HG03565 (cell line): ENCODE measurements around the gene HOTAIR.

Experiments used
- ATAC-seq: cut with Tn5 transposase; IDR thresholded peaks from one replicate; pipeline ENCODE4 v1.9.1; 2021; ENCODE audit warnings: mild to moderate bottlenecking, moderate library complexity; ENCODE audit not compliant: unreplicated experiment

The HOTAIR gene

DNA sequence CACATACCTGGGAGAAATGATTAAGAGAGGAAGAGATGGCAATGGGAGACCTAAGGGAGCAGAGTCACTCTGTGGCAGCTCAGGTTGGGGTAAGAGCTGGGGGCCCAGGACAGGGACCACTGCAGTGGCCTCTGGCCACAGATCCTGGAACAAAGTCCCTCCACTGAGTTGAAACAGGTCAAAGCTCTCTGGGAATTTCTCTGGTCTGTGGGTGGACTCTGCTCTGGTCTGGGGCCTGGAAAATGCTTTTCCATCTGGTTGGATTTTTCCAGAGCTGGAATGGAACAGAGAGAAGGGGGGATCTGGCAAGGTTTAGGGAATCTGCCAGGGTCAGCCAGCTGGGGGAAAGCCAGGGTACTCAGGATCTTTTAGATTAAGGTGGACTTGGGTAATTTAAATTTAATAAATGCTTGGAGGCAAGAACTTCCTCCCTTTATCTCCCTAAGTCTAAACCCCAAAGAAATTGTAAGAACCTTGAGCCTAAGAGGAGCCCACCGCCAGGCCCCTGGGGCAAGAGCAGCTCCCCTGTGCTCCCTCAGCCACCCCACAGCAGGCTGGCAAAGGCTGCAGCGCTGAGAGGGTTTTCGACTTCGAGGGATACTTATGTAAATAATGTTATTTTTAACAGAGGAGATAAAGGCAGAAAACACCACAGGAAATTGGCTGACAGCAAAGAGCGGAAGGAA, 13.9 kb upstream of the HOTAIR start:
- no peak for ATAC-seq

DNA sequence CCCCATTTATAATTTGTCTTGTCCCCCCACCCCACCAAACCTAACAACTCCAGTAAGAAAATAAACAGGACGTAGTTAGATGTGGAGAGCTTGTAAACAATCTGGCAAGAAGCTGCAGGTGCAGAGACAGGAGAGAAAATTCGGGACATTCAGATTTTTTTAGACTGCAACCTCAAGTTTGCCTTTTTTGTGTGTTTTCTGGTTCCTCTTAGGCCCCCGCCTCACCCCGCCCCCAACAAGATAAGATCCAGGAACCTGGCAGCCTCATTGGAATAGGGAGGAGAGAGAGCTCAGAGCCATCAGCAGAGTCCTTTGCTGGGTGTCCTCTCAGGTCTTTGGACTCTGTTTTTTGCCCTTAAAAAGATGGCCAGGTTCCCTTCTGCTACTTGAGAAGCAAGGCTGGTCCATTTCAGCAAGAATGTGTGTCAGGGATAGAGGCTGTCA, 13.1 kb upstream of the HOTAIR start:
- no peak for ATAC-seq

DNA sequence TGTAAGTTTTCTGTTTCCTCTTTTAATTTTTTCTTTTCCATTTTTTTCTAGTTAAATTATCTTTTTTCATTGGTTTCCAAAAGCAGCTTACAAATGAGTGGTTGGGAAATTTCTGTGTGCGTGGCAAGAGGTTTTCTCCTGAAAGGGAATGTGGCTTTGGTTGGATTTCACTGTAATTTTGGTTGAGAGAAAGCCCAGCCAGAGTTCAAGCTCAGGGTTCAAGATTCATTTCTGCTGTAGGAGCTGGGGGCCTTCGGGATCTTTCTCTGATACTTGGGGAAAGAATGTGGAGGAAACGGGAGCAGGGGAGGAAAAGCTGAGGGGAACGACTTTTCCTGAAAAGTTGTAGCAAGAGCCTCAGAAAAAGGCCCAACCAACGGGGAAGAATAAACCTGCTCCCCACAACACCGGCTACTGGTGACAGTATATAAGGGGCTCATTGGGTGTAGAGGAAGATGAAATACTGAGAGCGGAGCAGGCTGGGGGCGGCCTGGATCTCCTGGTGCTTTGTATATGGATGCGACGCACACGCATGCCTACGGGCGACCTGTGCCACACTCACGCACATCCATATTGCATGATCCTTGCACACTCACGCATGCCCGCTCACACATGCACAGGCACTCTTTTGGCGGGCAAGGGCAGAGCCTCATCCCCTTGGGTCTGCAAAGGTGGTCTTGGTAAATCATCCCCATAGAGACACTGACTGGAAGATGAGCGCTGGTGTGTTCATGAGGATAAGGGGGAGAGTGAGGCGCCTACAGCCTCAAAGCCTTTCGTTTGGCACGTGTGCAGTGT, 12.1 kb upstream of the HOTAIR start:
- ATAC-seq, result no peak

DNA sequence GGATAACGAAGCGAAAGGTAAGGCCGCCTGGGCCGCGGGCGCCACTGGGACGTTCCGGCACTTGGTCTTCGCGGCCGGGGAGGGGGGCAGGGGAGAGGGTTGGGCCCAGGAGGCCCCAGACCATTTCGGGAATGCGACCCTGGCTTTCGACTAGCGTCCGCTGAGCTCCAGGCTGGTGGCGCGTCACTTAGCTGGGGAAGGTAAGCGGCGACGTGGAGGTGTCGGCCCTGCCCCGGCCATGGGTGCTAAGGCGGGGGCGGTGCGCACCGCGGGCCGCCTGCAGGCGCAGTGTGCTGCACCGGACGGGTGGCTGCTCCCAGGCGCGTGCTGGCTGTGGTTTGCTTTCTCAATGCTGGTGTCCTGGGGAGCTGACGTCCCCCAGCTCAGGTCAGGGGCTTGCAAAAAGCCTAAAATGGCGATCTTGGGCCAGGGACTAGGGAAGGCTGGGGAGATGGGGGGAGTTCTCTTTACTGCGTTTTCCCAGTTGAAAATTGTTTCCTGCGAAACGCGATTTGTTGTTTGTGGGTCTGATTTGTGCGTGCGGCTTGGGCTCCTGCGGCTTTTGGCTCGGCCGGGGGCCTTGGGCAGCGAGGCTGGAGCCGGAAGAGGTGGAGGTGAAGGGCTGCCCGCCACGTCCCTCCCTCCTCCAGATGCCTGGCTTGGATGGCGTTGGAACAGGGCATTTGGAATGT, 11.4 kb upstream of the HOTAIR start:
- ATAC-seq, result no peak

DNA sequence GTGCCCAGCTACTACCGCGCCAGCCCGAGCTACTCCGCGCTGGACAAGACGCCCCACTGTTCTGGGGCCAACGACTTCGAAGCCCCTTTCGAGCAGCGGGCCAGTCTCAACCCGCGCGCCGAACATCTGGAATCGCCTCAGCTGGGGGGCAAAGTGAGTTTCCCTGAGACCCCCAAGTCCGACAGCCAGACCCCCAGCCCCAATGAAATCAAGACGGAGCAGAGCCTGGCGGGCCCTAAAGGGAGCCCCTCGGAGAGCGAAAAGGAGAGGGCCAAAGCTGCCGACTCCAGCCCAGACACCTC, 10.9 kb upstream of the HOTAIR start:
- no peak for ATAC-seq

DNA sequence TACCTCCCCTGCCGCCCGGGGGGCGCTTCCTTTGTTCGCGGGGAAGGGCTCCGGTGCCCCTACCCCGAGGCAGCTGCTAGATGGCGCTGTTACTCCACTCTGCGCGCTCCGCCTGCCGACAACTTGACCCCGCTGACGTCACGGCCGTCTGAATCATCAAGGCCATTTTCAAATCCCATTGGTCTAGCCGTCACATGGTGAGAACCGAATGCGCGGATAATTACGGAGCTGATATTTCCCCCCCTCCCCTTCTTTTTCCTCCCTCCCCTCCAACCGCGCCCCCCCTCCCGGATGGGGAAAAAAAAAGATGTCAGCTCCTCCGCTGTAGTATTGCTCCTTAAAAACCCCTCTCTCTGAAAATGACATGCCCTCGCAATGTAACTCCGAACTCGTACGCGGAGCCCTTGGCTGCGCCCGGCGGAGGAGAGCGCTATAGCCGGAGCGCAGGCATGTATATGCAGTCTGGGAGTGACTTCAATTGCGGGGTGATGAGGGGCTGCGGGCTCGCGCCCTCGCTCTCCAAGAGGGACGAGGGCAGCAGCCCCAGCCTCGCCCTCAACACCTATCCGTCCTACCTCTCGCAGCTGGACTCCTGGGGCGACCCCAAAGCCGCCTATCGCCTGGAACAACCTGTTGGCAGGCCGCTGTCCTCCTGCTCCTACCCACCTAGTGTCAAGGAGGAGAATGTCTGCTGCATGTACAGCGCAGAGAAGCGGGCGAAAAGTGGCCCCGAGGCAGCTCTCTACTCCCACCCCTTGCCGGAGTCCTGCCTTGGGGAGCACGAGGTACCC, 10.3 kb upstream of the HOTAIR start, which contains the start of gene HOXC10:
TSS of gene HOXC10 (plus strand) at position 246 of the 791 bp plus-strand sequence. CDS start at position 360, 114 bp downstream.
- ATAC-seq, result no peak

DNA sequence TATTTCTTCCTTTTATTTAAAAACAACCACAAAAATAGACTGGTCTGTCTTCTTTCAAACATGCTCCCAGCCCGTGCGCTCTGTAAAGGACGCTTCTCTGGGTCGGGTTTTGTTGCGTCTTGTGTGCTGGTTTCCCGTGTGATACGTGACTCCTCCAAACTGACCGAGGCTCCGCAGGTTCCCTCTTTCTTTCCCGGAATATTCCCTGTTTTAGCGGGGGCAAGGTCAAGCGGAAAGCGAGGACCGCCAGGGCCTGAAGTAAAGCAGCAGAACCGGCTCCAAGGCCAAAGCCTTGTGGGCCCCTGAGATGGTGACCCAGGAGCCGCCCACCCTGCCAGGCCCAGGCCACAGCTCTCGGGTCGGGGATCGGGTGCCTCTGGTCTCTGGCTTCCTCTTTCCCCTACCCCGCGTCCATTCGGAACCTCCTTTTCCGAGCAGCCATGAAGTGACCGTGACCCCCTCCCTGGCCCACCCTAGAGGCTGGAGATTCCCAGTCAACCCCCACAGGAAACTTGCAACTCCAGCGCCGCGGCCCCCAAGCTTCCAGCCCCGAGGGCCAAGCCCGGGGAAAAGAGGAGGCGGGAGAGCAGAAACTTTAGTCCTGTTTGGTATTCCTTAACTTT, 9.3 kb upstream of the HOTAIR start:
- no peak for ATAC-seq

DNA sequence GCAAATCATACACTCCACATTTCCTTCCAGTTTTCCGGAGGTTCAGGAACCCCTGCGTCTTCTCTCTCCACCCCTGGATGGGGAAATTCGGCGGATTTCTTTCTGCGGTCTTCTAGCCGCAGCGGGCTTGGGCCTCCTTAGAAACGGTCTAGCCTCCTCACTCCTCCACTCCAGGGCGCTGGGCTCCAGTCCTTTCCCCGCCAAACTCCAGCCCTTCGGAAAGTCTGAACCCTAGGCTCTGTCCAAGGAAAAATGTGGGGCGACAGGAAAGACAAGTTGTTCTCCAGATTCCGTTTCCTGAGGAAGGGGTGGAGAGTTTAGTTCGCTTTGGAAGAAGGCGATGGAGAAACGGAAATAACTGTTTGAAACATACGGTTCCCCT, 8.8 kb upstream of the HOTAIR start:
- ATAC-seq, result no peak

DNA sequence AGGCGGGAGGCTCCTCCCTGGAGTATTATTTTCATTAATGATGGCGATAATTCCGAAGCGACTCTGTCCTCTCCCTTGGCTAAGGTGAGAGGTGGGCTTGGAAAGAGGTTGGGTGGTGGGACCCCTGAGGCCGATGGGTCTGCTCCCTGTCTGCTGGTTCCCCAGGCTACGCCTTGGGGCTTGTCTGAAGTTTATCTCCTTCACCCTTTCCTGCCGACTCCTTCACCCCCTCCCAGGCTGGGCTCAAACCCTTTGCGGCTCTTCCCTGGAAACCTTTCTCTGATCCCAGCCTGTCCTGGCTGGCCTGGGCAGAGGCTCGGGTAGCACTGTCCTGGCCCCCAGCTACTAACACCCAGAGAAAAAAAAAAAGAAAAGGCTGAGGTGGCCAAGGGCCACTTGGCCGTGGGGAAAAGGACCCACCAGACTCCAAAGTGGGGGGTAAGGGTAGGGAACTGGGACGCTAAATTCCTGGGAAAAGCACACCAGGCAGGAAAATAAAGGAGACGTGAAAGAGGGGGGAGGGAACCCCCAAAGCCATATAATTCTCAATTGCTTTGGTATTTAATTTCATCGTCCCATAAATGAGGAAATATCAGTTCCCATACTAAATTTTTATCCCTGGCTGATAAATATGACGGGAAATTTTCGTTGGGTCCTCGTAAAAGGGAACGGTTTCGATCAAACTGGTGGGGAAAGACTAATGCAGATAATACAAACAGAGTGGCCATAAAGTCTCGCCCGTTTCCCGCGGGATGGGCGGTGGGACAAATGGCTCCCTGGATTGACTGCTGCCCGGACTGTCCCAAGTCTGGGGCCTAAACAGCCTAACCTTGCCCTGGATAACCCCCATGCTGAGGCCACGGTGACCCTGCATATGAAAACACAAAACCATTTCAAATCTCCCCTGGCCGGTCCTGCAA, 8.2 kb upstream of the HOTAIR start:
- ATAC-seq, result no peak

DNA sequence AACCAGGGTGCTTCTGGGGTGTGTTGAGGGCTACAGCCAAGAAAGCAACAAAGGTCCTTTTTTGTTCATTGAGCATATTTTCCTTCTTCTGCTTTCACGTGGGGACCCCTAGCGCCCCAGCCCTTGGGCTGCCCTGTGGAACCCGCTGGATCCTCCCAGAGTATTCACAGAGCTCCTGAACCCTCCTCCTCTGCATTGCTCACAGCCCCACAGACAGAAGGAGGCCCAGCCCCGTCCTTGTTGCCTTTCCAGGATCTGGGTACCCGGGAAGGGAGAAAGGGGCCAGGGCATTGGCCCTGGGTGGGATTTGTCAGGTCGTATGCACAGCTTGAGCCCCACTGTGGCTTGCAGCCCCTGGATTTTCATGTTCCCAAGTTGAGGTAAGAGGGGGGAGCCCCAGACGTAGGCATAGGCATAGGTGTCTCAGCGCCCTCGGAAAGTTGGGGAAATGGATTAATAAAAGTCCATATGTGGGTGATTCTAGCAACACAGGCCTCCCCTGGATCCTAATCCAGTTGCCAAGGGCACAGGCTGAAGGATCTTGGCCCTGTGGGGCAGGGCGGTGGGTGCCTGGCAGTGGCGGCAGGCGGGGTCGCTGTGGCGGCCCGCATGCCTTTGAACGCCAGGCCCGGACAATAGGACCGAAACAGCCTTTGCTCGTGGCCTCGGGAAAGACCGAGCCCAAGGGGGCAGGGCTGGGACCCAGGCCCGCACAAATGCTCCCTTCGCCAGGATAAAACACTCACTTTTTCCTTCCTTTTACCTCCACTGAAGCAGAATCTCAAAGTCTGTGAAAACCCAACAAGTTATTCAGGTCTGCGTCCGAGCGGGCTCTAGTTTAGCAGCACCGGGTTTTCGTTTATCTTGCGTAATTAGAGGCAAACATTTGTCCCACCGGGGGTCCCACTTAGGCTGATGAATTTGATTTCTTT, 7.1 kb upstream of the HOTAIR start:
- ATAC-seq, result no peak

DNA sequence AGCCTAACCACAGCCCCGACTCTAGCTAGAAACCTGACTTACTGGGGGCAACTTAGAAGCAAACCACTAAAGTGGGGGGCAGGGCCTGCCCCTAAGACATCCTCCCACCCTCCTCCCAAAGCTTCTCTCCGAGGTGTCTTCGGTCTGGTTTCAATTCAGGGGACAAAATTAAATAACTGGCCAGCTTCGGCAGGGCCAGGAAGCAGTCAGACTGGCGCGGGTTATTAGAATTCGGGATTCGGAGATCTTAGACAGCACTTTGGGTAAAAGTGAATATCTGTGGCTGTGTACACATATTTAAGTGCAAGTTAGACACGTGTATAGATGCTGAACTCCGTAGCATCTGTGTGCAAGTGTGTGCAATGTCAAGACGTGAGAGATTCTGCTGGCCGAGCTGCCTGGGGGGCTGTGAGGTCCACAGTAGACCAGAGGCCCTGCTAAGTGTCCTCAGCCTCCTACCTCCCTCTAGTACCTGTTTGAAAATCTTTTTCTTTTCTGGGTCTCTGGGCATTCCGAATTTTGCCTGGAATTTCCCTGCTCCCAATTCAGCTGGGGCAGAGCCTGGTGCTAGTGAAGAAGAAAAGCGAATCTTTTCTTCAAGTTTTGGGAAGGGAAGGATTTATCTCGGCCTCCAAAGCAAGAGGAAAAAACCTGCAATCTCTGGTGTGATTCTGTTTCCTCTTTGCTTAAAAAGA, 6.2 kb upstream of the HOTAIR start:
- no peak for ATAC-seq

DNA sequence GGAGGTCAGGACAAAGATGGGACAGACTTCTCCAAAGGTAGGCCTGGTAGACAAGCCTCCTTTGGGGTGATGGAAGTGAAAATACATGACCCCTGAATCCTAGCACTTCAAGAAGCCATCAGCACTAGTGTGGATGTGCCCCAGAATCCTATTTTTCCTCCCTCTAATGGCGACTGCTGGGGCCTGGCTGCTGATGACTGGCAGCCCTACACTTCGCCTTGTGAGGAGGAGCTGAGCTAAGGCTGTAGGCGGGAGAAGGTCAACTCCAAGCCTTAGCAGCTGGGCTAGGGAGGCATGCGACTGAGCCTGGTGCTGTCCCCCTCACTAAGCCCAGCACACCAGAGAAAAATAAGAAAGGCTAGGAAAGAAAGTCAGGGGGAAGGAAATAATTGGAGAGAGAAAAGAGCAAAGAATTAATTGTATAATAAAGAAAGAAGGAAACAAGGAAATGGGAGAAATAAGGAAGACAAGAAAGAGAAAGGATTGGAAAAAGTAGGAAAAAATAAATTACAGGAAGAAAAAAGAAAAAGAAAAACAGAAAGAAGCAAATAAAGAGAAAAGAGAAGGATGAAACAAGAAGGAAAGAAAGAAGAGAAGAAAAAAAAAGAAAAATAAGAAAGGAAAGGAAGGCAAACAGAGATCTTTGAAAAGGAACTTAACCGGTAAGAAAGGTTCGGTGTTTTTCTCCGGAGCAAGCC, 5.5 kb upstream of the HOTAIR start:
- no peak for ATAC-seq

DNA sequence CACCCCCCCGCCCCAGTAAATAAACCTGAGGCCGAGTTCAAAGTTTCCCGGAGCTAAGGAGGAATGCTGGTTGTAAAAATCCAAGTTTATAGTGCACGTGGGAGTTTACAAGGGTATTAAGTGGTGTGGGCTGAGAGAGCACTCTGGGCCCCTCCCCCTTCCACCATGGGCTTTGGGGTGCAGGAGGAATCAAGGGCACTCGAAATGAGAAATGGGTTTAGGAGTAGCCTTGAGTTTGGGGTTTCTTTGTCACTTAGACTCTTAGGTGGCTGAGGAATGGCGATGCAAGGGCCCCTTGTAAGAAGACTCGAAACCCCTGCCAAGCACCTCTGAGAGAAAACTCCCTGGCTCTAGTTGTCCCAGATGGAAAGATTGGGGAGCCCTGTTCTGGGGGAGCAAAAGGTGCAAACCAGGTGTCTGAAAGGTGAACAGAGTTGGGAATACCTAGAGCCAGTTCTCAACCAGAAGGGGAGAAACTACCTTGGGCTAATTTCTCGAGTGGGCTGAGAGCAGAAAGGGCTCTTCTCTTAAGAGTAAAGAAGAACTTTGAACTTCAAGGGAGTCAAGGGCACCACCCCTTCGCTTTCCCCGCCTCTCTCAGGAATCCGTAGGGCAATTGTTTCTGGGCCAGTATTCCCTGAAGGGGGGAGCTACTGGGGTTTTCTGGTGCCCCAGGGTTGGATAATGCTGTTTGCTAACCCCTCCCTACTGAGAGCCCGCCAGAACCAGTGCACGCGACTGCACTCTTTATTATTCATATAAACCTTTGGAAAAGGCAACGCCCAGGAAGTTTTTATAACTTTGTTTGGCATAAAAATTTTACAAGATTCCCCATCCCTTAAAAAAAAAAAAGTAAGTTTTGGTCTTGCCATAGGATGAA, 4.0 kb upstream of the HOTAIR start:
- no peak for ATAC-seq

DNA sequence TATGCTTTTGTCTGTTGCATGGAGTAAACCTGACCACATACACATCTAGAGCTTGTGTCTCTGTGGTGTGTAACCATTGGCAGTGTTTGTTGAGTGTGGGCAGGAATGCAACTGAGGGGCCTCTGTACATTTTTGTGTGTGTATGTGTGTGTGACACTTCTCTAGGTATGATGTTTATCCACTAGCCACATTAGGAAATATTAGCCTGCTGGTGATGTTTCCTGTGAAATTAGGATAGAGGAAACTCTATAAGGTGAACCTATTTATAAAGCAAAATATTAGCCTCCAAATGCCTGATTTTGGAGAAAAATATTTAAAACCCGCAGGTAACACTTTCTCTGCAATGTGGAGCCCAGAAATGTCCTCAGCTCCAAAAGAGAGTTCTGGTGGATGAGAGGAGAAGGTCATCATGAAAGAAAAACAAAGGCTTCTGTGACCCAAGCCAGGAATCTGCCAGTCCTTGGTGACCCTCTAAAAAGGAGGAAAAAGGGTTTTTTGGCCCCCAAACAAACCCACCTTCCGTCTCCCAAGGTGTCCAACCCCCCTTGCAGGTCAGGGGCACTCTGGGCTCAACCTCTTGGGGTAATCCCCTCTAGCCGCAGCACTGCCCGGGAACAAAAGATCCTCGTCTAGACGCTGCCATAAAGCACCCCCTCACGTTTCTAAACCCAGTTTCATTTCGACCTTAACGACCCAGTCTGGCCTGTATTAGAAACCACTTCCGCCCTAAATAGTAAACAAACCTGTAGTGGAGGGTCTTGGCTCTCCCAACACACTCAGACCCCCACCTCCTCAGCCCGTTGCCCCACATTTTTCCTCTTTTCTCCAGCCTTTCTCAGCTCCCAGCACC, 3.1 kb upstream of the HOTAIR start:
- no peak for ATAC-seq

DNA sequence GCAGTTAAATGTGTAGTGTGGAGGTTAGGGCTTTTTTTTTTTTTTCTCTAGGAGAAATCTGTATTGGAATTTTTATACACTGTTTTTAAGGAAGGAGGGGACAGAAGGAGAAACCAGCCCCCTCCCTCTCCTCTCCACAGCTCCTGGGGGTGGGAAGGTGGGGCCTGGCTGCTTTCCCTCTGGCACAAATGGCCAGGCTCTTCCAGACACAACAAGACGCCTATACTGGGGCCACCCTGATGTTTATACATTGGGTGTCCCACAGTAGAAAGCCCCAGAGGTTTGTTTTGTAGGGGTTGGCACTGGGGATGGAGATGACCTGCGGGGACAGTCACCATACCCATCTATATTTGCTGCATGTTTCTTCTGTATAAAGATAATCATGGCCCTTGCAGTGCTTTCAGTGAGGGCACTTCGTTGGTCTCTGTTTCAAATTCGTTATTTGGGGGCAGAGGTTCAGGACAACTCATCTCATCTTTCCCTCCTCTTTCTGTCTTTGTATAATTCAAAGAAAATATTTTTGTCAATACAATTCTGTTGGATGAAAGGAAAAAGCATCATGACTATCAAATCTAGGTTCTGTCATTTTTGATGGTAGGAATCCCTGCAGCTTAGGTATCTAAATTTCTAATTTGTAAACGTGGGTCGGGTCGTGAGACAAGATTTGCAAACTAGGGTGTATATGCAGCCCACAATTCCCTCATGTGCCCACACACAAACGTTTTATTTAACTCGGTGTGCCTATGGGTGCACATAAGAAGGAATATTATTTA, 2.3 kb upstream of the HOTAIR start:
- ATAC-seq, result no peak
